Hepatocyte (in vitro differentiated cells): Measurements from ENCODE around the gene SERPINA5. TPM values are rescaled to one million over a fixed set of nuclear protein-coding genes. Genes with fewer than 3 reads are reported as not detected.
A peak's percentile ranks its signal among the peaks of the same experiment; 100 is the strongest.

ENCODE experiments used
- DNase-seq: peaks from one replicate; pipeline ENCODE4 v3.0.0-alpha.2; 2016; ENCODE audit warnings: low spot score
- H2AFZ ChIP-seq: fragments of 200-600 bp; sonication (generic); 2 replicates; pipeline ENCODE4 v1.6.0; 2016; ENCODE audit warnings: antibody characterized with exemption, mild to moderate bottlenecking
- H3K27ac ChIP-seq: fragments of 200-600 bp; sonication (generic); 2 replicates; pipeline ENCODE4 v1.5.1; 2016; ENCODE audit warnings: mild to moderate bottlenecking
- H3K27me3 ChIP-seq: fragments of 200-600 bp; sonication (generic); 2 replicates; pipeline ENCODE4 v1.6.1; 2016
- H3K36me3 ChIP-seq: fragments of 200-600 bp; sonication (generic); replicated peaks from 2 replicates; pipeline ENCODE4 v1.5.1; 2016; ENCODE audit warnings: low read depth; ENCODE audit not compliant: insufficient read depth
- H3K4me1 ChIP-seq: fragments of 200-600 bp; sonication (generic); 2 replicates; pipeline ENCODE4 v1.5.1; 2016; ENCODE audit warnings: mild to moderate bottlenecking, moderate library complexity; ENCODE audit not compliant: insufficient read depth
- H3K4me2 ChIP-seq: fragments of 200-600 bp; sonication (generic); 2 replicates; pipeline ENCODE4 v1.6.0; 2016
- H3K4me3 ChIP-seq: fragments of 200-600 bp; sonication (generic); 2 replicates; pipeline ENCODE4 v1.5.1; 2016; ENCODE audit warnings: mild to moderate bottlenecking
- H3K79me2 ChIP-seq: fragments of 200-600 bp; sonication (generic); 2 replicates; pipeline ENCODE4 v1.6.0; 2017; ENCODE audit warnings: mild to moderate bottlenecking
- H3K9me2 ChIP-seq: fragments of 200-600 bp; sonication (generic); replicated peaks from 2 replicates; pipeline ENCODE4 v1.6.0; 2017; ENCODE audit warnings: mild to moderate bottlenecking; ENCODE audit not compliant: insufficient read depth
- H3K9me3 ChIP-seq: fragments of 200-600 bp; sonication (generic); 2 replicates; pipeline ENCODE4 v1.5.1; 2016; ENCODE audit warnings: low read depth, mild to moderate bottlenecking
- H4K20me1 ChIP-seq: fragments of 200-600 bp; sonication (generic); 2 replicates; pipeline ENCODE4 v1.6.0; 2016; ENCODE audit warnings: mild to moderate bottlenecking; ENCODE audit not compliant: insufficient read depth, poor library complexity, severe bottlenecking
- CTCF ChIP-seq: fragments of 200-600 bp; sonication (generic); IDR thresholded peaks from 2 replicates; pipeline ENCODE4 v1.5.1; 2016; ENCODE audit warnings: antibody characterized with exemption, mild to moderate bottlenecking; ENCODE audit not compliant: poor library complexity
- EZH2 ChIP-seq: fragments of 200-600 bp; sonication (generic); IDR thresholded peaks from 2 replicates; pipeline ENCODE4 v1.6.1; 2016; ENCODE audit warnings: antibody characterized with exemption, mild to moderate bottlenecking, borderline replicate concordance
- EZH2phosphoT487 ChIP-seq: fragments of 200-600 bp; sonication (generic); IDR thresholded peaks from one replicate; pipeline ENCODE4 v1.6.1; 2018; ENCODE audit warnings: antibody characterized with exemption, mild to moderate bottlenecking, low read depth, moderate library complexity; ENCODE audit not compliant: unreplicated experiment, severe bottlenecking
- WGBS: methylation state at CpG from one replicate; pipeline ENCODE4 v1.1.6; 2016; ENCODE audit warnings: low lambda C conversion rate; ENCODE audit errors: missing lambda C conversion rate; 5-methylcytosine and 5-hydroxymethylcytosine counted together
- polyA plus RNA-seq: library from polyadenylated mRNA; unstranded; fragments of >200 nt; fragmentation: Nextera tagmentation; extraction: Ambion mirVana; gene quantifications from 2 replicates; pipeline ENCODE4 v1.2.1, GENCODE V29; 2016
- total RNA-seq: library from RNA; depleted of rRNA; stranded (reverse); fragments of >200 nt; gene quantifications from 2 replicates; pipeline ENCODE4 v1.2.3, GENCODE V29; 2014

SERPINA5 gene
- total RNA-seq (88.8 and 109 TPM in 2 replicates), polyA plus RNA-seq (73.6 and 98.7 TPM in 2 replicates)

GRCh38 chr14:94581127-94581999, at the start of gene SERPINA5:
Gene SERPINA5, plus strand, starts transcription at chr14:94581426. Its CDS starts 5,937 bp downstream, at chr14:94587363.
- no peaks in the 10 kb centered on the region for H3K27me3 ChIP-seq
- 67% methylated on average over 14 of the region's 18 CpGs for WGBS
- H3K9me3 ChIP-seq, result no peaks in the 10 kb centered on the region
- no peaks in the 10 kb centered on the region for H3K9me2 ChIP-seq
- H3K4me1 ChIP-seq, result peaks cover 10% of the 10 kb centered on the region
- TF ChIP-seq CTCF, result no peak
- TF ChIP-seq EZH2phosphoT487, result no peak
- TF ChIP-seq EZH2, result no peak
- H2AFZ ChIP-seq, result no peak within 1 kb of the TSS
- no peaks in the 10 kb centered on the region for H4K20me1 ChIP-seq
- H3K27ac ChIP-seq, result peak within 1 kb of the TSS; percentile 23
- H3K36me3 ChIP-seq, result no peaks in the 10 kb centered on the region
- peak within 1 kb of the TSS; percentile 51 for H3K4me2 ChIP-seq
- DNase-seq, result peak; percentile 70
- H3K4me3 ChIP-seq, result no peak within 1 kb of the TSS
- no peaks in the 10 kb centered on the region for H3K79me2 ChIP-seq

DNA sequence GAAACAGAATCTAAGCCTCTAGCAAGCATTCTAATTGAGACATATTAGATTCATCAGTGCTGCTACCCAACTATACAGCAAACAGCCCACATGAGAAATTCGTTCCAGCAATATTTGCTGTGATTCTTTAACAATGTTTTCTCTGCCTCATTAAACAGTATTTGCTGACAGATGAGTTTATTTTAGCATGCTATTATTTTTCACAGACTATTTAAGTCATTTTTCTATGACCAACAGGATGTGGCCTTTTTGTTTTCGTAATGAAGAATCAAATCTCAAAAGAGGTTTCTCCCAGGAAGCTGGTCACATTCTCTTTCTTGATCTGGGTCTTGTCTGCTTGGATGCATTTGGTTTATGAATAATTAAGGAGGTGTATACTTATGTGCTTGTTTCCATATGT, 48.8 kb upstream of the SERPINA5 start:
- no peak overlapping the region for H2AFZ ChIP-seq
- no peaks in the 10 kb centered on the region for H3K27me3 ChIP-seq
- no peaks in the 10 kb centered on the region for H3K79me2 ChIP-seq
- WGBS, result 80% methylated on average over 2 of the region's 2 CpGs
- H4K20me1 ChIP-seq, result no peaks in the 10 kb centered on the region
- H3K27ac ChIP-seq, result no peak overlapping the region
- H3K4me2 ChIP-seq, result no peak overlapping the region
- no peak for DNase-seq
- H3K9me3 ChIP-seq, result no peaks in the 10 kb centered on the region
- no peaks in the 10 kb centered on the region for H3K36me3 ChIP-seq
- H3K9me2 ChIP-seq, result no peaks in the 10 kb centered on the region
- no peaks in the 10 kb centered on the region for H3K4me1 ChIP-seq
- no peak for TF ChIP-seq EZH2phosphoT487
- TF ChIP-seq CTCF, result no peak
- no peak for TF ChIP-seq EZH2
- no peak overlapping the region for H3K4me3 ChIP-seq

DNA sequence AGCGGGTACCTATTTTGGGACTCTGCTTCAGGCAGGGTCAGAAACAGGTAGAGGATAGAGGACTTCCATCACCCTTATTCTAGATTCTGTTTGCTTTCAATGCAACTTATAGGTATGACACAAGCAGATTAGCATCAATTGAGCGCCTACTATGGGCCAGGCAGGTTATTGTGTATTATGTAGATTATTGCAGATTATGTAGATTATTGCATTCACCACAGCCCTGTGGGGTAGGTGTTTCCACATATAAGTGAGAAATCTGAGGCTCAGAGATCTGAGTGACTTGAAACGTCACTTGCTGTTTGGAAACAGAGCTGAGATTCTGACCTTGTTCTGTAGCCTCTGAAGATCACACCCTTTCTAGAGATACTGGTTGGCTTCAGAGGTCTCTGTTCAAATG, 45.7 kb upstream of the SERPINA5 start:
- H3K79me2 ChIP-seq, result no peaks in the 10 kb centered on the region
- no peak overlapping the region for H2AFZ ChIP-seq
- DNase-seq, result no peak
- H3K9me2 ChIP-seq, result no peaks in the 10 kb centered on the region
- peaks cover 6% of the 10 kb centered on the region for H3K4me1 ChIP-seq
- H4K20me1 ChIP-seq, result no peaks in the 10 kb centered on the region
- no peaks in the 10 kb centered on the region for H3K27me3 ChIP-seq
- no peaks in the 10 kb centered on the region for H3K36me3 ChIP-seq
- H3K9me3 ChIP-seq, result no peaks in the 10 kb centered on the region
- no peak overlapping the region for H3K4me3 ChIP-seq
- H3K4me2 ChIP-seq, result no peak overlapping the region
- H3K27ac ChIP-seq, result no peak overlapping the region
- TF ChIP-seq EZH2phosphoT487 (no peak), CTCF (no peak), EZH2 (no peak)
- 91% methylated on average over 3 of the region's 3 CpGs for WGBS
